Measurements from ENCODE around the gene PDIK1L. TPM values are rescaled to one million over a fixed set of nuclear protein-coding genes. Genes with fewer than 3 reads are reported as not detected.

The PDIK1L gene
- 5.7 and 7.3 TPM in 2 replicates for total RNA-seq (2014; rRNA removed; shearing (Covaris generic))

DNA sequence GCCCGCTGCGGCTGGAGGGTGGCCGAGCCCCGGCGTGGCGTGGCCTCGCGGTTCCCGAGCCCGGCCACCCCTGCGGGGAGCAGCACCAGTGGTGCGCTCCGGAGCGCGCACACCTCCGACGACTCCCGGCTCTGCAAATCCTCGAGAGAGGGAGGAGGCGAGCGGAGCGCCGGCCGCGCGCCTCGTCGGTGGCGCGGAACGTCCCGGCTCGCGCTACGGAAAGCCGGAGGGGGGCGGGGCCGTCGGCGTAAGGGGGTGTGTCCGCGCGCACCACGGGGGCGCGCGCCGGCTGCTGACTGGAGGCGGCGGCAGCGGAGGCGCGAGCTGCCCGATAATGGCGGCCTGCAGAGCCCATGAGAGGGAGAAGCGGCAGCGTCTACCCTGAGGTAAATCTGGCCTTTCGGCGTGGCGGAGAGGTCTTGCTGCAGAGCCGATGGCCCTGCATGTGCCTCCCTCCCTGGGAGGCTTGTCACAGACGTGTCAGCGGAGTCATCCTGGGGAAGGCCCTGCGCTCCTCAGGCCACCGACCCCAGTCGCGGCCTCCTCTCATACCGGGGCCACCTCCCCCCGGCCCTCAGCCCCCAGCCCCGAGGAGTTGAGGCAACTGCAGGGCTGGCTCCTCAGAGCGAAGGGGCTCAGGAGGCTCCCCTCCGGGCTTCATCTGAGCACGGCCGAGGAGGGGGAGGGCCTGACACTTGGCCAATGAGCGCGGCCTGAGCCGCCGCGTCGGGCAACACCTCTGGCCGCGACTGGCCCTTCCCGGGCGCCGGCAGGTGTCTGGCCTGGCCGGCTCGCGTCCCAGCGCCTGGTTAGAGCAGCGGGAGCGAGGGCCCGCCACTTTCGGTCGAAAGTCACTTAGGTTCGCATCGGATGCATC is at the start of gene PDIK1L:
Gene PDIK1L (plus strand): TSS at position 295 of the 877 bp plus-strand sequence. CDS start 2,485 bp downstream, outside the sequence.
- DNase-seq (ENCODE audit: low spot score) = peak; percentile 85

DNA sequence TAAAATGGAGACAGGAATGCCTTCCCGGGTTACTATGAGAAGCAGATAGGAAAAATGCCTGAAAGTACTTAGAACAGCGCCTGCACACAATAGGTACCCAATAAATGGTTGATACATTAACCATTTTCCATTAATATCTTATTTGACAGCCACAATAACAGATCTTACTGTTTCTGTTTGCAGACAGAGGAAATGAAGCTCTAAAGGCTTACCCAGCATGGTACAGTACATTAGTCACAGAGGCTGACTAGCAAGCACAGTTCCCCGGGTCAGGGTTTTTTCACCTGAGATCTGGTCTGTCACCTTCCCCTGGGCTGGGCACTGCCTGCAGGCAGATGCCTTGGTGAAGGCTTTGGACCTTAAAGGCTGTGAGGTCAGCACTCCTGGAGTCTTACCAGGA is 47.1 kb upstream of the PDIK1L start:
- DNase-seq (ENCODE audit: low spot score) = no peak

DNA sequence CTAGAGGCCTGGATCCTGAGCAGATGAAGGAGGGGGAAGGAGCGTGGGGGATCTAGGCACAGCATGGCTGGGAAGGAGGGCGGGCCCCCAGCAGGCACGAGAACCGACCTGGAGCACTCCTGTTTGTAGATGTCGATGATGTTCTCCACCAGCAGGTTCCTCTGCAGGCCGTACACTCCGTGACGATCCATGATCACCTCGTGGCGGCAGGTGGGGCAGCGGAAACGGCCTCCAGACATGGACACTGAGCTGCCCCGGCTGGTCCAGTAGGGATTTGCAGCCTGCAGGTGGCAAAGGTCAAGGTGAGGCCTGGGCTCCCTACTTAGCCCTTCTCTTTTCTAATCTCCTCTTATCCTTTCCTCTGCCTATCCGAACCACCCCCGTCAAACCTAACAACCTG is 45.5 kb upstream of the PDIK1L start:
- no peak for DNase-seq (ENCODE audit: low spot score)

DNA sequence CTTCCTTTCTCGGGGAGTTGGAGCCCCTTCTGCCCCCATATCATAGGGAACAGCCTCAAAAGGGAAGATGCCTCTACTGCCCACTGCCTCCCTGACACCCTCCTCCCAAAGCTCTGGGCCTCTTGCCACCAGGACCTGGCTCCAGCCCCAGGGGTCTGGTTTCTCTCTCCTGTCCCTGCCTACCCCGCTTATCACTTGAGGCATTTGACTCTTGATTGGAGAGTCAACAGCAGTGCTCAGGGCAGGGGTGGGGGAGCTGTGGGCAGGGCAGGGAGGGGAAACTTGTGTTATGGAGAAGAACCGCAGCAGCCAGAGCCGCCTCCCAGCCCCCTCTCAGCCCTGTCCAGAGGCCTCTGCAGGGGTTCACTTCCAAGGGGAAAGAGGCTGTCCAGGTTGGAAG is 44.8 kb upstream of the PDIK1L start:
- no peak for DNase-seq (ENCODE audit: low spot score)

DNA sequence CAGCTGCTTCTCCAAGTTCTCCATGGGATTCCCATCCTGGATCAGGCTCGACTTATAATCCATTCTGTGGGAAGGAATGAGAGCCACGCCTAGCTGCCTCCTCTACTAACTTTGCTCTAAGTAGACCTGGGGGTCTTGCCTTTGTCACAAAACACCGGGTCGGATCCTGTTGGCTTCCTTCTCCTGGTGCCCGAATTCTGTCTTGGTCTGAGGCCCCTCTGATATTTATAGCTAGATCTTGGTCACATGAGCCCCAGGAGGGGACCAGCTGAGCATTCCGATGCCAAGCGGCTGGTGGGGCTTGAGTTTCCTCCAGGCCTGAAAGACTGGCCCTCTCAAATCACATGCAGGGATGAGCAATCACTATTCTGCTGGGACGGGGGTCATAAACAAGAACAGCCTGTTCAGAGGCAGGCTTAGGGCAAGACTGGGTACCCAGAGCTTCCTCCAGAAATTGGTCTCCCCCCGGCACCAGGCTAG is 44.2 kb upstream of the PDIK1L start, which contains the start of gene TRIM63:
Gene TRIM63 (minus strand): TSS at position 199 of the 480 bp plus-strand sequence. CDS start 136 bp downstream, at position 63.
- DNase-seq (ENCODE audit: low spot score) = no peak

DNA sequence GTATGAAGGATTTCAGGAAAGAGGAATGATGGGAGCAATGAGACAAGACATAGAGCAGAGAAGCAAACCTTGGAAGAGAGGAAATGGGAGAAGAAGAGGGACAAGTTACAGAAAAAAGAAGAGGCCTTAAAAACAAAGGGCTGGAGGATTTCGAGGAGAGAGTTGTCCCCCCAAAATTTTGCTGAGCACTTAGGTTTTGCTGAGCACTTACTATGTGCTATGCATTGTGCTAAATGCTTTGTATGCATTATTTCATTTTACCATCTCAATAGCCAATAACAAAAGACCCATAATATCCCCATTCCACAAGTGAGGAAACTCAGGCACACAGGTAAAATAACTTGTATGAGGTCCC is 41.7 kb upstream of the PDIK1L start:
- no peak for DNase-seq (ENCODE audit: low spot score)

DNA sequence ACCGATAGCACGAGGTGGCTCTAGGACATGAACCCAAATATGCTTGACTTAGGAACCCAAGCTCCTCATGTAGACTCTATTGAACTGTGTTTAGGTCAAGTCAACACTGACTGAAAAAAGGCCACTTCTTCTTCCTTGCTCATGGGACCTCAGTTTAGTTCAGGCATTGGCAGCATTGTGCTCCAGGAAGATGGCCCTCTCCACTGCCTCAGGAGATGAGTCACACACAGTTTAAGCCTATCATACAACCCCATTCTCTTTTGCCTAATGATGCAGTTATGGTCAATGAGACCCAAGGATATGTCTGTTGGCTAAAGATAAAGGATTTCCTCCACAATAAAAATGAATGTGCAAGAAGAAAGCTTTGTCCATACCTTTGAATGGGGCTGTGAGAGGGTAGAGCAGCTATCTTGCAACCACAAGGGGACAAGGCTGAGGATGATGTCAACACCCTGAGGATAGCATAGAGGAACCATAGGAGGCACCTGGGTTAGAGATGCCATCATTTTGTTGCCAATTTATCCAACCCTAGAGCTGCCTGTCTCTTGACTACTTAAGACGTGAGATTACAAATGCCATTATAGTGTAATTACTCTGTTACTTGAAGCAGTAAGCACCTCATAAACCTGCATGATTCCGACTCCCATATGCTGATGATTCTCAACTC is 41.2 kb upstream of the PDIK1L start:
- no peak for DNase-seq (ENCODE audit: low spot score)

DNA sequence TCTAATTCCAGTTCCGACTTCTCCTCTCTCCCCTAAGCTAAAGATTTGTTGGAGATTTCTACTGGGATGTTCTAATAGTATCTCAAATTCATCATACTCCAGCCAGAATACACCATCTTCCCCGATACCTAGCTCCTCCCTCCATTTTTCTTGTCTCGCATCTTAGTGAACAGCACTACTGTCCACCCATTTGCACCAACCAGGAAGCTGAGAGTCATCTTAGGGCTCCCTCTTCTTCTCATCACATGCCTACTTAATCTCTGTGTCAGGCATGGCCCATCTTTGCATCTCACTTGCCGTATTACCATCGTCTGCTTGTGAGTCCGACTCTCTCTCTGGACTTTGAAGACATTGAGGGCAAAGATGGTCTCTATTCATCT is 40.7 kb upstream of the PDIK1L start:
- no peak for DNase-seq (ENCODE audit: low spot score)

DNA sequence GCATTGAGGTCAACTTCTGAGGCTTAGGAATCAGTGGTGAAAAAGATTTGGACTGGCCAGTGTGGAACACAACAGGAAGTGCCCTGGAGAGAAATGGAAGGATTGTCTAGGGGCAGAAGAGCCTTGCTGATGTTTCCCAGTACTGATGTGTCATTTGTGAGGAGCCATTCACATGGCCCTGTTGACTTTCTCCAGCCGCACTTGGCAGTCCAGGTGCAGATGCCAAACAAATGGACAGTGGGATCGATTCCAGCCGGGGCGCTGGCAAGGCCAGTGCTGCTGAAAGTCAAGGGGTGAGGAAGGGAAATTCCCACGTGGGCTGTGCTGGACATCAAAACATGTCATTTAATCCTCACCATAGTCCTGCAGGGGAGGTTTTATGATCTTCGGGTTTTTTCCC is 39.3 kb upstream of the PDIK1L start:
- DNase-seq (ENCODE audit: low spot score) = no peak

DNA sequence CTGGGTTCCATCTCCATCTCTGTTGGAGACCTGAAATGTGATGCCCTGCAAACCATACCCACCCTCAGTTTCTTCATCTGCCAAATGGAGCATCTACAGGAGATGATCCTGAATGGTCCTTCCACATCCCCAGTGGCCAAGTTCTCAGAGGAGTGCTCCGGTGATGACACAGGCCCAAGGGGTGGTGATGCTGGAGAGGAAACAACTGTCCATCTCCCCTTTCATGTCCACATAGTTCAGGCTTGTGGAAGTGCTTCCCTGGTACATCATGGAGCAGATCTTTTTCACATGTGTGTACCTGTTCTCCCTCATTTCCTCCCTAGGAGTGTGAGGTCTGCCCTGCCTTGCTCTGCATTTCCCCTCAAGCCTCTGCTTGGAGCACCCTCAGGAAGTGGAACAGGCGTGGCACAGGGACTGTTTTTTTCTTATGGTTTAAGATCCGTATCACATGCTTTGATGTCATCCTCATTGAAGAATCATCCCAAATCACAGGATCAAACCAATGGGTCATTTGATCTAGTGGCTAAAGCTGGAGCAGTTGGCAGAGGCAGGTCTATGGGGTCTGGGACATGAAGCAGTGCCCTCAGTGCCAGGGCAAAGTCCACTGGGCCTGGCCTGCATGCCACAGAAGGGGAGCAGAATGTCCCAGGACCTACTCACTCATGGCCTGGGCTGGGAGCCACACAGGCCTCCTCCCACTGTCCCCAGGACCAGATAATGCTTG is 36.0 kb upstream of the PDIK1L start:
- no peak for DNase-seq (ENCODE audit: low spot score)

DNA sequence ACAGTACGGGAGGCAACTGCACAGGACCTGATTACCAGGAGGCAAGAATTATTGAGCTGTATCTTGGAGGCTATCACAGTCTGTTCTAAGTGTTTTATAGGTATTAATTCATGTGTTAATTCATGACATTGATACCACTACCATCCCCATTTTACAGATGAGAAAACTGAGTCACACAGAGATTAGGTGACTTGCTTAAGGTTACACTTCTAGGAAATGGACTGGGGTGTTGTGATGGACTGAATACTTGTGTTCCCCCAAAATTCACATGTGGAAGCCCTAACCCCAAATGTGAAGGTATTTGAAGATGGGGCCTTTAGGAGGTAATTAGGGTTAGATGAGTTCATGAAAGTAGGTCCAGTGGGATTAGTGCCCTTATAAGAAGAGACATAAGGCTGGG is 34.1 kb upstream of the PDIK1L start:
- no peak for DNase-seq (ENCODE audit: low spot score)

DNA sequence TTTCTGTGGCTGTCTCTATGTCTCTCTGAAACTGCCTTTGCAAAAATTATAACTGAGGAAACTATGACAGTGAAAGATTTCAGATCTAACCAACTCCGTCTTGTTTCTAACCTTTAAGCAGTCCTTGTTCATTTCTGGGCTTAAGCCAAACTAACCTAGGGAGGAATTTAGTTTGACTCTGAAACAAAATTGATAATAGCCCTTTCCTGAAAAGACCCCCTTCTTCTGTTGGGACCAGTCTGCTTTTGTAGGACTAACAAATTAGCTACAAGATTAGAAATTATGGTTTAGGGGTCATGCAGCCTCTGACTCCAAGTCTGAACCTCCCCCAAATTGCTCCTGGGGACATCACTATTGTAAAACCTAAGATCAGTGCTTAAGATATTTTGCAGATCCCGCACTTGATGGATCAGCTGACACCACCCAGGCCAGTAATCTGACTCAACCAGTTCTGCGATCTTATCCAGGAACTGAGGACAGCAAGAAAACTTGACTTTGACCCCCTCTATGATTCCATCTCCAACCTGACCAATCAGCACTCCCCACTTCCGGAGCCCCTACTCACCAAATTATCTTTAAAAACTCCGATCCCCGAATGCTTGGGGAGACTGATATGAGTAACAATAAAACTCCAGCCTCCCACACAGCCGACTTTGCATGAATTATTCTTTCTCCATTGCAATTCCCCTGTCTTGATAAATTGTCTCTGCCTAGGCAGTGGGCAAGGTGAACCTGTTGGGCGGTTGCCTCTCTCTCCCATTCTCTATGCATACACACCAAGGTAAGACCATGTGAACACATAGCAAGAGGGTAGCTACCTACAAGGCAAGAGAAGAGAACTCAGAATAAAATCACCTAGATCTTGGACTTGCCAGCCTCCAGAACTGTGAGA is 33.1 kb upstream of the PDIK1L start:
- no peak for DNase-seq (ENCODE audit: low spot score)

DNA sequence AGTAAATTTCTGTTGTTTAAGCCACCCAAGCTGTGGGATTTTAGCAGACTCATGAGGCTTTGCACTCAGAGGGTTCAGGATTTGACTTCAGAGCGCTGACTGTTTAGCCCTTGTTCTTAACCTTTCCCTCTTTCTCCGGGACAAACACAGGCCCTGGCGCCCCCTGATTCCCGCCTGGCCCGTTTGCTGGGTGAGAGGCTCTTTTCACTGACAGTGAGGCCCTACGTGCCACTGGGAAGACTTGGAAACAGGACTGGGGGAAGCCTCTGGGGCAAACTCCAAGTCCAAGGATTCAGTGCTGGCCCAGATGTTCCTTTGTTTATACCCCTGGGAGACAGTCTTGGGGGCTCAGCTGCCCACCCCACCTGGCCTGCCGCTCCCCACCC is 32.5 kb upstream of the PDIK1L start:
- DNase-seq (ENCODE audit: low spot score) = no peak

DNA sequence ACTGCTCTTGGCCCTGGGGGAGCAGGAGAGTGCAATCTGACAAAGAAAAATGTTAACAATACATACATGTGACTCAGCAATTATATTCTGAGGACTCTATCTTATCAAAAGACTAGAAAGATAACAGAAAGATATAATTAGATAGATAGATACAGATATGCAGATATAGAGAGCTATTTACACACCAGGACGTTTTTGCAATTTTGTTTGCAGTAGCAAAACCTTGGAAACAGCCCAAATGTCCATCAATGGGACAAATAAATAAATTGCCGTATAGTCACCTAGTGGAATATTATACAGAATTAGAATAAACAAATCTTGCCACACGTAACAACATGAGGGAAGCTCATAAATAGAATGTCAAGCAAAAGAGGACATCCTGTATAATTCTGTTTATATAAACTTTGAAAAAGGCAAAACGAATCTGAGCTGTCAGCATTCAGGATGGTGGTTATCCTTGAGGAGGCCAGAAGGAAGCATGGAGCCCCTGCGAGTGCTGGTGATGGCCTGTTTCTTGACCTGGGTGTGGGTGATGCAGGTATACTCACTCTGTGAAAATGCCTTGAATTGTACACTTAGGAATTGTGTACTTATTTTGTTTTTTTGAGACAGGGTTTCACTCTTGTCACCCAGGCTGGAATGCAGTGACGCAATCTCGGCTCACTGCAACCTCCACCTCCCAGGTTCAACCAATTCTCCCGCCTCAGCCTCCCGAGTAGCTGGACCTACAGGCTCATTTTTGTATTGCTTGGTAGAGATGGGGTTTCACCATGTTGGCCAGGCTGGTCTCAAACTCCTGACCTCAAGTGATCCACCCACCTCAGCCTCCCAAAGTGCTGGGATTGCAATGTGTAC is 31.4 kb upstream of the PDIK1L start:
- no peak for DNase-seq (ENCODE audit: low spot score)

DNA sequence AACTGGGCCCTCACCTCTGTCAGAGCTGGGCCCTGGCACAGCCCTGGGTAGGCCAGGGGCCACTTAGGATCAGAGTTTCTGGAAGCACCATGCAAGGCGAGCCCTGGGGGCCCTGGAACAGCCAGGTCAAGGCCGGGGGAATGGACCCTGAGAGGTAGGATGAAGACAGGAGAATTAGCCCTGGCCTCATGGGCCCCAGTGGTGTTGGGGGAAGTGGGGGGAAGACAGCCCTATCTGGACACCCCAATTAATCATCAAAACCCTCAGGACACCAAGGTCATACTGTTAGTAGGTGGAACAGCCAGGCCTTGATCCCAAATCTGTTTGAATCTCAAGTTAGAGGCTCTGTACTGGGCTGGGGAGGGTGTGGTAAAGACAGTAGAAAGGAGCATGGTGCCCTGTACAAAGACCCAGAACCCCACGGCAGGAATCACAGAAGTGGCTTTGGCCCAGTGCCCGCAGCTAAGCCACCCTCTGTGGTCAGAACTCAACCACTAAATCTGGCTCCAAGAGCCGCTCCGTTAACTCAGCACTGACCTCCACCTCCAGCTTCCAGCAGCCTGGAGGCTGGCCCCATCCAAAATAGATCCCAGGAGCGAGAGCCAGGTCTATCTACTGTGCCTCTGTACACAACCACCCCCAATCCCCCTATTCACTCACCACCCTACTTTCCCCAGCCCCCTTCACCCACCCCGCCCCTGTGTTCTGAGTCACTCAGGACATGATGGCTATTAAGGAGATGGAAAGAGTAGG is 30.2 kb upstream of the PDIK1L start:
- peak; percentile 54 for DNase-seq (ENCODE audit: low spot score)

DNA sequence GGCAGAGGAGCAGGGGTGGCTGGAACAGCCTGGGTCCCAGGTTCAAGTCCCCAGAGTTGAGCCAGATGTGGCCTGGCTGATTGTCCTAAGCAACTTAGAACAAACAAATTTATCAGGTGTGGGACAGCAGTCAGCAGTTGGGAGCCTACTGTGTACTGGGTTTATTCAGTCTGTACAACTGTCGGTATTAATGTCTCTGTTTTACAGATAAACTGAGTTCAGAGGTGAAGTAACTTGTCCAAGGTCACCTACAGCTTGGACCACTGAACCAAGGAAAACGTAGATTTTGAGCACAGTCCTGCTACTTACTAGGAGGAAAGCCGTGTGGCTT is 29.6 kb upstream of the PDIK1L start:
- DNase-seq (ENCODE audit: low spot score) = no peak

DNA sequence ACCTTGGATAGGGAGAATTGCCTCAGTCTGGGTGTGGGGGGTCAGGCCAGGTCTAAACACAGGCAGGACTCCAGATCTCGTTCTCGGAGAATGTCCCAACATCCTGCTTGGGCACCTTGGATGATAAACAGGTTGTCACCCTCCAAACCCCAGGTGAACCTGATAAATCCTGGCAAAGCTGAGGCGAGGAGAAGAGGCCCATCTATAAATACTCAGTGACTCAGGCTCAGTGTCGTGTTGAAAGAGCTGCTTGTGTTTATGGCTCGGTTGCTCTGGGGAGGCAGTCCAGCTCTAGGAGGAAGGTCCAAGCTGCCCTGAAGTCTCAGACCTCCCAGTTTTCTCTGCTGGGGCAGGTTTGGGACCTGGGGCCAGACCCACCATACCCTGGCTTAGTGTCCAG is 28.4 kb upstream of the PDIK1L start:
- DNase-seq (ENCODE audit: low spot score) = no peak

DNA sequence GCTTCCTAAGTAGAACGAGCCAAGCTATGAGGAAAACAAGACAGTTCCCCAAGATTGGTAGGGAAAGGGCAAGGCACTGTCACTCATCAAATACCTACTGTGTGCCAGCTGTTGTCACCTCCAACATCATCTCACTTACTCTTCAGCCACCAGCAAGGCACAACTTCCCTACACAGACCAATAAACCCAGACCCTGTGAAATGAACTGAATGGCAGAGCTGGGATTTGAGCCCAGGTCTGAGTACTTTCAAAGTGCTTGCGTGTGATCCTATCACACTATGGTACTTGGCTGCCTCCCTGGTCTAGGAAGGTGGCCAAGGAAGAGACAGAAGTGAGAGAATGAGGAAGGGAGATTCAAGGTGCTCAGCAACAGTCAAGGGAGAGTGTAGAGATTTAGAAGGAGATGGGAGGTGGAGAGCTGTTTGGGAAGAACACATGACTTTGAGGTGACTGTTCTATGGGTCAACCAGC is 27.5 kb upstream of the PDIK1L start:
- DNase-seq (ENCODE audit: low spot score) = no peak

DNA sequence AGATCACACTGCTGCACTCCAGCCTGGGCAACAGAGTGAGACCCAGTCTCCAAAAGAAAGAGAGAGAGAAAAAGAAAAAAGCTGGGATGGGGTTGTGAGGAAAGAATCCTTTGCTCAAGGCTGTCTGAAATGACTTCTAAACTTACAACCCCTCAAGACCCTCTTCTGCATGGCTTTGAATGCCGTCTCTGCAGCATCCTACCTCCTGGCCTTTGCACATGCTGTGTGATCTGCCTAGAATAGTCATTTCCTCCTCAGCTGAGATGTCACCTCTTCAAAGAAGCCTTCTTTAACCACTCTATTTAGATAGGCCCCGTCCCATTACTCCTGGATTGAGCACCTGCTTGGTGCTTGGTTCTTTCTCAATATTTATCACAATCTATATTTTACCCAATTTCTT is 26.8 kb upstream of the PDIK1L start:
- DNase-seq (ENCODE audit: low spot score) = no peak

DNA sequence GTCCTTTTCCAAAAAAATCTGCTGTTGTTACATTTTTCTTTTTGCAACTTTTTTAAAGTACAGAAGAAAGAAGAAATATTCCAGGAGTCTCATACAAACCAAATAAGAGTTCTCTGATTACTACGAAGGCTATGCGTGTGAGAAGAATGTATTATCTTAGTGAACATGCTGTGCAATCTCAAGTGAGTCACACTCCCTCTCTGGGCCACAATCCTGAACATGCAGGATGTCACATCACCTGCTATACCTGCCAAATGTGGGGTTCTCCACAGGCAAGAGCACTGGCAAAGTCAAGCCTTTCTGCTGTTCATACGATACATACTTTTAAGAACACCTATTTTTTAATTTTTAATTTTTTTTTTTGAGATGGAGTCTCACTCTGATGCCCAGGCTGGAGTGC is 22.5 kb upstream of the PDIK1L start:
- DNase-seq (ENCODE audit: low spot score) = no peak

All from H4 (cell line).